ENCODE measurements around the gene HDAC8.

HDAC8 gene

GRCh38 chrX:72313707-72314641 is 258.7 kb downstream of the HDAC8 start:
- no peak for DNase-seq

GRCh38 chrX:72312311-72312940 is 260.2 kb downstream of the HDAC8 start:
- DNase-seq = no peak

GRCh38 chrX:72309297-72310071 is 263.2 kb downstream of the HDAC8 start:
- no peak for DNase-seq

- DNase-seq = peak; percentile 4
Observed at GRCh38 chrX:72308566-72309296, 263.9 kb downstream of the HDAC8 start.

GRCh38 chrX:72308209-72308565 is 264.5 kb downstream of the HDAC8 start:
- no peak for DNase-seq

- DNase-seq = no peak
Observed at GRCh38 chrX:72307646-72308051, 265.0 kb downstream of the HDAC8 start.

- peak; percentile 4 for DNase-seq
Observed at GRCh38 chrX:72306851-72307645, 265.6 kb downstream of the HDAC8 start.

GRCh38 chrX:72306085-72306801 is 266.4 kb downstream of the HDAC8 start:
- no peak for DNase-seq

- no peak for DNase-seq
Observed at GRCh38 chrX:72305286-72306084, 267.2 kb downstream of the HDAC8 start, which contains the start of gene CITED1. CITED1 (minus strand) TSS chrX:72305914; CDS start chrX:72302869, 3,045 bp downstream.

GRCh38 chrX:72304877-72305276 is 267.8 kb downstream of the HDAC8 start:
- DNase-seq = no peak

- no peak for DNase-seq
Observed at GRCh38 chrX:72301781-72302180, 270.9 kb downstream of the HDAC8 start.

GRCh38 chrX:72299891-72300630 is 272.6 kb downstream of the HDAC8 start:
- no peak for DNase-seq

GRCh38 chrX:72297953-72298730 is 274.5 kb downstream of the HDAC8 start:
- DNase-seq = no peak

GRCh38 chrX:72296991-72297390 is 275.7 kb downstream of the HDAC8 start:
- DNase-seq = no peak

GRCh38 chrX:72295745-72296144 is 276.9 kb downstream of the HDAC8 start:
- DNase-seq = no peak

- DNase-seq = no peak
Observed at GRCh38 chrX:72294497-72294896, 278.1 kb downstream of the HDAC8 start.

GRCh38 chrX:72282302-72282701 is 290.3 kb downstream of the HDAC8 start:
- DNase-seq = no peak

- DNase-seq = no peak
Observed at GRCh38 chrX:72280321-72280845, 292.3 kb downstream of the HDAC8 start.
